Medulla oblongata (tissue), 1 donor: ENCODE data around the gene OCLN.
"Not testable (repeated sequence)": the region's sequence is repeated elsewhere in the genome, so short reads cannot be mapped to it uniquely, and the experiment has no call there.

Experiments
- DNase-seq: peaks from one replicate; pipeline ENCODE4 v3.0.0-alpha.2; 2015; ENCODE audit errors: extremely low spot score

OCLN gene

DNA sequence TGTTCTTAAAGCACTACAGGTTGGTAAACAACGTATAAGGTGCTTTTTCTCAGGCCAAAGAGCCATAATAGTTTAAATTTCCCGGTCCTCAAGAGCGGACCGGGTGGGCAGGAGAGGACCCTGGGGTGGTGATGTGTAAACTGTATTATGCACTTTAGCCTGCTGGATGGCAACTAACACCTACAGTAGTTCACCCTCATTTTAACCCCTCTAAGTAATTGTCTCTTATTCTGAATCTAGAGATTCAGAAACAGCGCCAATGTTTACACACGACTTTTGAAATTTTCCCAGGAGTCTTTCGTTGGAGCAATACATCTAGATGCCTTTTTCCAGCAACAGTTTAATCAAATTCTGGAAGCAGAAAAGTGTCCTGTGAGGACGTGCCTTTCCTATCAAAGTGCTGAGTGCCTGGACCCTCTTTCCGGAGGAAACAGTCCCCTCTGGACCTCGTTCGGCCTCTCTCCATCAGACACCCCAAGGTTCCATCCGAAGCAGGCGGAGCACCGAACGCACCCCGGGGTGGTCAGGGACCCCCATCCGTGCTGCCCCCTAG, 676 bp upstream of the OCLN start:
- DNase-seq = no peak

GRCh38 chr5:69492923-69493395, 369 bp downstream of the OCLN start:
- DNase-seq = no peak

- no peak for DNase-seq
These were observed 975 bp downstream of the OCLN start for GRCh38 chr5:69493396-69494133.

DNA sequence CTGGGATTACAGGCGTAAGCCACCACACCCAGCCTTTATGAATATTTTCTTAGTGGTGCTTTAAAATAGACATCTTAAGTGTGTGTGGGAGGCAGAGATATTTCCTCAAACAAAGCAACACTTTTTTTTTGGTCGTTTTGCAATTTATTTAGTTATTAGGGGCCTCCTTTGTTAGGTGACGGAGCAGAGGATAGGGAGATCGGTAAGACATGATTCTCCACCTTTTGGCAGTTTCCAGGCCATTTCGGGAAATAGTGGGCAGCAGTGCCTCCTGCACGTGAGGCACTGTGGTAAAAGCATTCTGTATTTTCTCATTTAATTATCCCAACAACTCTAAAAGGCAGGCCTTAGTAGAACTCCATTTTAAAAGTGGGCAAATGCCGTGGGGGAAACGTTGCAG, 1.9 kb downstream of the OCLN start:
- DNase-seq = no peak

DNA sequence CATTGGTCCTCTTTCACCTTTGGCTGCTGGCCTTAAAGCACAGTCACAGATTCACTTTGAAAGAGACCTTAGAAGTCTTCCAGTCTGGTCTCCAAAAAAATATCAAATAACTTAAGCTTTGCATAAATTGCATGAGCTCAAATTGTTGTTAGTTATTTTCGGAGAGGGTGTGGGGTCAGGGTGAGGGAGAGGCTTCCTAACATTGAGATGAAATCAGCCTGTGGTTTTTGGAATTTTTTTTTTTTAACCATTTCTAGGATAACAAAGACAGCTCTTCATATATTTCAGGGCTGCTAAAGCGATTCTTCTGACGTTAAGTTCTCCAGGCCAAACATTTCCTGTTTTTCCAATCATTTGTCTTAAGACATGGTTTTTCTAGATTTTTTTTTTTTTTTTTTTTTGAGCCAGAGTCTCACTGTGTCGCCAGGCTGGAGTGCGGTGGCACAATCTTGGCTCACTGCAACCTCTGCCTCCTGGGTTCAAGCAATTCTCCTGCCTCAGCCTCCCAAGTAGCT, 4.5 kb downstream of the OCLN start:
- DNase-seq = no peak

DNA sequence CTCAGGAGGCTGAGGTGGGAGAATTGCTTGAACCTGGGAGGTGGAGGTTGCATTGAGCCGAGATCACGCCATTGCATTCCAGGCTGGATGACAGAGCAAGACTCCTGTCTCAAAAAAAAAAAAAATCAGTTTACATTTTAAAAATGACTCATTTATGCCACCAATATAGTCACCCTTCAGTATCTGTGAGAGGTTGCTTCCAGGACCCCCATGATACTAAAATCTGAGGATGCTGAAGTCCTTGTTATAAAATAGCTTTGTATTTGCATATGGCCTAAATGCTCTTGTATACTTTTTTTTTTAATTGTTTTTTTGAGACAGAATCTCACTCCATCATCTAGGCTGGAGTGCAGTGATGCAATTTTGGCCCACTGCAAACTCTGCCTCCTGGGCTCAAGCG, 5.8 kb downstream of the OCLN start:
- no peak for DNase-seq

DNA sequence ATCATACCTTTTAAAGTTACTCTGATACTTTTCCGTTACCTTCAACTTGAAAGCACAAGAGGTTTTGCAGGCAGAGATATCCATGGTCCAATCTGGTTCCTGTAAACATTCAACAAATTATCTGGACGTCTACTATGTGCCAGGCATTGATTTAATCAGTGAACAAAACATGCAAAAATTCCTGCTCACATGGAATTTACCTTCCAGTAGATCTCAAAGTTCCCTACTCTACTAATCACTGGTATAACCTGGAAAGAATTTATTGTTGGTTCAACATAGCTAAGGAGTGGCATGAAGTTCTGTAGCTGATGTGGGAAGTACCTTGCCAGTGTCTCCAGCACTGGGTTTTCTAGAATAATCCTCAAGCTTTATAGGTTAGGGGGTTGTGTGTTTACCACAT, 9.8 kb downstream of the OCLN start:
- DNase-seq = no peak

DNA sequence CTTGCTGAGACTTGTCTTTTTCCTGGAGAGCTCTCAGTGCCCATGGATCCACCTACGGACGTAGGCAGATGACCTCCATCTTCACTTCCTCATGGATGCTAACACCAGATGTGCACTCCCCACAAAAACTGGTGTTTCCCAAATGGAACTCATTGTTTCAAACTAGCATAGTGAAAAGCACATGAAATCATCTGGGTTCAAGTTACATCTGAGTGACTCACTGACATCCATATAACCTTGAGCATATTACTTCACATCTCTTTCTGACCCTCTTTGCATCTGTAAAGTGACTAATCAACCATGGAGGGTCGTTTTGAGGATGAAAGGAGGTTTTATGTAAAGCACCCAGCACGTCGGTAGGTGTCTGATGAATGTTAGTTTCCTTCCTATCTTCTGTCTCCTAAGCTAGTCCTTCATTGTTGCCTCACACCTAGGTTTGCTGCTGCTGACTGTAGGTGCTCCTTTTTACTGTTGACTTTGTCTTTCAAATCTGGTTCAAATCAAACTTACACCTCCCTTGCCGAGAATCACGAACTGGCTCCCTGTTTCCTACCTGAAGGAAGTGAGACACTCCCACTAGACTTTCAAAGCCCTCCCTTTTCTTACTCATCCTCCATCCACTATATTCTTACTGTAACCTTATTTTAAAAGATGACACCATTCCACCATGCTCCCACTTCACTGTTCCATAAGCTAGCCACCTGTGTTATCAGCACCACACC, 10.3 kb downstream of the OCLN start:
- DNase-seq = no peak

GRCh38 chr5:69504036-69504435, 11.4 kb downstream of the OCLN start:
- no peak for DNase-seq

- no peak for DNase-seq
These were observed 12.7 kb downstream of the OCLN start for GRCh38 chr5:69505306-69505705.

DNA sequence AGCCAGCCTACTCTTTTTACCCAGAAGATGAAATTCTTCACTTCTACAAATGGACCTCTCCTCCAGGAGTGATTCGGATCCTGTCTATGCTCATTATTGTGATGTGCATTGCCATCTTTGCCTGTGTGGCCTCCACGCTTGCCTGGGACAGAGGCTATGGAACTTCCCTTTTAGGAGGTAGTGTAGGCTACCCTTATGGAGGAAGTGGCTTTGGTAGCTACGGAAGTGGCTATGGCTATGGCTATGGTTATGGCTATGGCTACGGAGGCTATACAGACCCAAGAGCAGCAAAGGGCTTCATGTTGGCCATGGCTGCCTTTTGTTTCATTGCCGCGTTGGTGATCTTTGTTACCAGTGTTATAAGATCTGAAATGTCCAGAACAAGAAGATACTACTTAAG, 16.6 kb downstream of the OCLN start:
- no peak for DNase-seq

DNA sequence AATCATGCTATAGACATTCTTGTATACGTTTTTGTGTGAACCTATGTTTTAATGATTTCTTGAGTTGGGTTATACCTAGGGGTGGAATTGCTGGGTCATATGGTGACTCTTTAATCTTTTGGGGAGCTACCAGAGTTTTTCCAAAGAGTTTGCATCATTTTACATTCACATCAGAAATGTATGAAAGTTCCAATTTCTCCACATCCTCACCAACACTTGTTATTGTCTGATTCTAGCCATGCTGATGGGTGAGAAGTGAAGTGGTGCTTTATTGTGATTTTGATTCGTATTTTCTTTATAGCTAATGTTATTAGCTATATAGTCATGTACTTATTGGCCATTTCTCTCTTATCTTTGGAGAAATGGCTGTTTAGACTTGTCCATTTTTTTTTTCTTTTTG, 18.1 kb downstream of the OCLN start:
- no peak for DNase-seq

DNA sequence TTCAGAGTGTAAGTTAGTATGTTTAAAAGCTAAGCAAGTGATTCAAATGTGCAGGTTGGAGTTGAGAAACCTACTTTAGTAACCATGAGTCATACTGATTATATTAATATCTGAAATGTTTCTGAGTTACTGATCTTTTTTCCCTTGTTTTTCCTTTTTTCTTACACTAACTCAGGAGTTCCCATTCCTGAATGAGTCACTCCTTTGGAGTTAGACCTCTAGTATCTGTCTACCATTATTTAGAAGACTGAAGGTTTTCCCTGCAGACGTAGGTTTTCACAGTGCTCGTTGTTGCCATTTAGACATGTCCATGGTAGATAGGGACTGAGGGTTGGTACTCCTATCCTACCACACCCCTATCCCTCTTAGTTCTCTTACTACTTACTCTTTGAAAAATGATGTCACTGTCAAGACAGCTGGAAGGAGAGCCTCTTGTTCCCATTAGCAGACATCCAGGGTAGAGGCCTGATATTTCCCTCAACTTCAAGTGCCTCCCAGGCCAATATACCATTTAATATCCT, 20.2 kb downstream of the OCLN start:
- no peak for DNase-seq

DNA sequence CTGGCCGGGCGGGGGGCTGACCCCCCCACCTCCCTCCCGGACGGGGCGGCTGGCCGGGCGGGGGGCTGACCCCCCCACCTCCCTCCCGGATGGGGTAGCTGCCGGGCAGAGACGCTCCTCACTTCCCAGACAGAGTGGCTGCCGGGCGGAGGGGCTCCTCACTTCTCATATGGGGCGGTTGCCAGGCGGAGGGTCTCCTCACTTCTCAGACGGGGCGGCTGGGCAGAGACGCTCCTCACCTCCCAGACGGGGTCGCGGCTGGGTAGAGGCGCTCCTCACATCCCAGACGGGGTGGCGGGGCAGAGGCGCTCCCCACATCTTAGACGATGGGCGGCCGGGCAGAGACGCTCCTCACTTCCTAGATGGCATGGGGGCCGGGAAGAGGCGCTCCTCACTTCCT, 23.0 kb downstream of the OCLN start:
- DNase-seq = not testable (repeated sequence)

DNA sequence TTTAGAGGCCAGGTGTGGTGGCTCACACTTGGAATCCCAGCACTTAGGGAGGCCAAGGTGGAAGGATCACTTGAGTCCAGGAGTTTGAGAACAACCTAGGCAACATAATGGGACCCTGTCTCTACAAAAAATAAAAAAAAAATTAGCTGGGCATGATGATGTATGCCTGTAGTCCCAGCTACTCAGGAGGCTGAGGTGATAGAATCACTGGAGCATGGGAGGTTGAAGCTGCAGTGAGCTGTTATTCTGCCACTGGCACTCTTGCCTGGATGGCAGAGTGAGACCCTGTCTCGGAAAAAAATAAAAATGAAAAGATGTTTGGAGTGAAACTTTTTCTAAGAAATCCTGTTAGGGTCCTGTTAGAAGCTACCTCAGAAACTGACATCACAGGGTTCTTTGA, 24.2 kb downstream of the OCLN start:
- no peak for DNase-seq

DNA sequence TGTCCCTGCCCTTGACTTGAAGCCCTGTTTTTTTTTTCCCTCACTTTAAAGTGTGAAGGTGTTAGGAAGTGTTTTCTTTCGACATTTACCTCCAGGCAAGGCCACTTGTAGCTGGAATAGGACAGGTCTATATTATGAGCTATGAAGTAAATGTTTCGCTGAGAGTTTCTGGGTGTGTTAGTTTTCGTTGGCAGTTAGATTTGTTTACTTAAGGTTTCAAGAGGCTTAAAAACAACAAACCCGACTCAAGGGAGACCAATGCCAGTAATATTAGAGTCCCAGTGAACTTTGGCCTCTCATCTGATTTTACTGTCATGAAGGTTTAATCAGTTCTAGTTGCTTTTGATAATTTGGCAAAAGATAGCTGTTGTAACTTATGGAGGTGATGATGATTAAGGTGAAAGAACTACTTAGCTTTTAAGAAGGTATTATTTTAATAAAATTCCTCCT, 25.2 kb downstream of the OCLN start:
- DNase-seq = no peak

GRCh38 chr5:69519285-69519684, 26.7 kb downstream of the OCLN start:
- DNase-seq = no peak

GRCh38 chr5:69522035-69522434, 29.4 kb downstream of the OCLN start:
- DNase-seq = no peak

GRCh38 chr5:69525490-69525889, 32.9 kb downstream of the OCLN start:
- no peak for DNase-seq

GRCh38 chr5:69526660-69527059, 34.1 kb downstream of the OCLN start:
- DNase-seq = no peak

- DNase-seq = no peak
These were observed 34.7 kb downstream of the OCLN start for GRCh38 chr5:69527128-69527770.

DNA sequence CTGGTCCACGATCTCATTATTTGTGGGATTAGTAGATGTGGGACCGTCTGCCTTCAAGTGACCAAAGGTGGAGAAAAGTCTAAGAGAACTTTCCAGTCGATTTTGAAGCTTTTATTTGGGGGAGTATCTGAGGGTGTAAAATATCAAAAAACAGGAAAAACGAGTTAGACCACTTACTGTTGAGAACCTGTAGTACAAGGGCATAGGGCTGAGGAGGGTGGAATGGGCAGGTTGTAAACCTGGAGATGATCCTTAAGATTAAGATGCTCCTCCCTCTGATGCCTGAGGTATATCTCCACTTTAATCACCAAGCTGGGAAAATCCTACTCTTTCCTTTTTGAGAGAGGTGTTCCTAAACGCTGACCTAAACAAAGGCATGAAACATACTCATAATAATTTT, 35.4 kb downstream of the OCLN start:
- DNase-seq = no peak
